Lung (tissue), 12 donors: Measurements from ENCODE around the gene STK31. TPM values are rescaled to one million over a fixed set of nuclear protein-coding genes. Genes with fewer than 3 reads are reported as not detected.
"Not testable (repeated sequence)": the region's sequence is repeated elsewhere in the genome, so short reads cannot be mapped to it uniquely, and the experiment has no call there.

Experiments
- ATAC-seq: fragments of 200-7000 bp; cut with Tn5 transposase; one replicate; pipeline ENCODE4 v1.9.1; 2020; ENCODE audit warnings: moderate number of reproducible peaks; ENCODE audit not compliant: insufficient read depth, low FRiP score
- DNase-seq, 3 donors: peaks; one replicate each; pipeline ENCODE4 v3.0.0-alpha.2; 2013 to 2017
- H3K27ac ChIP-seq, 2 donors: one replicate each; pipeline ENCODE4 v1.5.1; 2013; ENCODE audit warnings: mild to moderate bottlenecking in 2 of 2, moderate library complexity in 2 of 2, control low read depth in 1 of 2, inconsistent platforms in 1 of 2, low read depth in 1 of 2, low read length in 1 of 2
- H3K27me3 ChIP-seq, 3 donors: one replicate each; pipeline ENCODE4 v1.5.1; 2013; ENCODE audit warnings: low read length in 2 of 3; ENCODE audit not compliant: control insufficient read depth in 3 of 3, insufficient read depth in 3 of 3
- H3K36me3 ChIP-seq, 4 donors: one replicate each; pipeline ENCODE4 v1.5.1; 2013; ENCODE audit warnings: low read length in 4 of 4, mild to moderate bottlenecking in 1 of 4, moderate library complexity in 1 of 4; ENCODE audit not compliant: control insufficient read depth in 4 of 4, insufficient read depth in 4 of 4
- H3K4me1 ChIP-seq, 5 donors: one replicate each; pipeline ENCODE4 v1.5.1; 2013; ENCODE audit warnings: low read length in 5 of 5, mild to moderate bottlenecking in 2 of 5, moderate library complexity in 1 of 5; ENCODE audit not compliant: control insufficient read depth in 5 of 5, insufficient read depth in 5 of 5
- H3K4me3 ChIP-seq: one replicate; pipeline ENCODE4 v1.5.1; 2013; ENCODE audit warnings: mild to moderate bottlenecking, control low read depth, moderate library complexity
- H3K9ac ChIP-seq, 2 donors: one replicate each; pipeline ENCODE4 v1.5.1; 2013; ENCODE audit warnings: low read length in 2 of 2, control low read depth in 1 of 2; ENCODE audit not compliant: insufficient read depth in 1 of 2
- H3K9me3 ChIP-seq, 4 donors: one replicate each; pipeline ENCODE4 v1.5.1; 2013; ENCODE audit warnings: low read length in 3 of 4, mild to moderate bottlenecking in 1 of 4, moderate library complexity in 1 of 4; ENCODE audit not compliant: control insufficient read depth in 4 of 4, insufficient read depth in 3 of 4
- WGBS, 2 donors: extraction: QIAGEN DNeasy Blood & Tissue Kit; methylation state at CpG; one replicate each; pipeline ENCODE4 v1.1.7; 2013; 5-methylcytosine and 5-hydroxymethylcytosine counted together
- polyA plus RNA-seq, 2 donors: library from polyadenylated mRNA; stranded (reverse); fragments of 200-250 nt; gene quantifications; one replicate each; pipeline ENCODE4 v1.2.1, GENCODE V29; 2013
- total RNA-seq, 2 donors: library from RNA; depleted of rRNA in 1 of 2; stranded (reverse); fragments of >200 nt in 1 of 2; gene quantifications; one replicate each; pipeline ENCODE4 v1.2.1, GENCODE V29; 2014 to 2021
- TF ChIP-seq, protein P1 (sequence below): IDR thresholded peaks from 2 replicates; pipeline ENCODE4 v1.5.1; 2012; ENCODE audit warnings: mild to moderate bottlenecking; ENCODE audit errors: control extremely low read depth, extremely low read depth
- donor health status: control.
- donor health status: control.
- donor health status: Bipolar disorder and iron deficiency.
- donor health status: healthy.
- donor health status: DM: yes; HTN: yes; CAD: no.

STK31 gene
- total and polyA plus RNA-seq, 4 donors: 0.53 to 1.3 (median 0.80) TPM

DNA sequence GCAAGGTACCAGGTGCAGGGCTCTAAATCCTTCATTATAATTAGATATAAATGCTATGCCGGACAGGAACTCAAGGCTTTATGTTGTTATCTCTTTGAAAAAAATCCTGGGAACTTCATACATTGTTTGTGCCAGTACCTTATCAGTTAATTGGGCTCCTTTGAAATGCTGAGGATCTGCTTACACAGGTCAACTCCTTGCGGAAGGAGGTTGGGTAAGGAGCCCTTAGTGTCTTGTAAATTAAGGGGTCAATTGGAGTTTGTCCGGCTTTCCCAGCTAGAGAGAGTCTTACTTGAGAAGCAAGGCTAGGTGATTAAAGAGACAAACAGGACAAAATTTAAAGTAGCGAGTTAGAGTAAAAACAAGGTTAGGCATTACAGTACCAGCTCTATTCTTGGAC, 14.1 kb downstream of the STK31 start:
- H3K4me1 ChIP-seq, H3K27me3 ChIP-seq, H3K27ac ChIP-seq, ATAC-seq, H3K9me3 ChIP-seq, H3K4me3 ChIP-seq, H3K36me3 ChIP-seq, H3K9ac ChIP-seq, DNase-seq: not testable (repeated sequence)
- WGBS, 2 donors: 57 to 84% methylated on average over 4 of the region's 4 CpGs

DNA sequence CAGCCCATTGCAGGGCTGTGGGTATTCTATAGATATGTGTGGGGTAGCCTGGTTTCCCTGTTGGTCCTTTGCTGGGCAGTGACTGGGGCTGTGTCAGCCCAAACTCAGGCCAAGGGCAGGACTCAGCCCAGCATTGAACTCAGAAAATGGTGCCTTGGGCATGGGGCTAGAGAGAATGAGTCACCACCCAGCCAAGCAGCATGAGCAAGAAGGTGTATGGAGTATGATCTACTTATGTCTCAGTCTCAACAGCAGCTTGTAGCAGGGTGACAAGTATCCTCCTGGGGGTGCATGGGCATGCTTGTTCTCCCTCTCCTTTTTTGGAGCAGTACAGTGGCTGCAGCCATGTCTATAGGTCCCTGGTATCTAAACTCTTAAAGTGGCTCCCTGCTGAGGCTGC, 32.0 kb downstream of the STK31 start:
- Histone ChIP-seq H3K36me3 (no peaks in the 10 kb centered on the region), H3K9me3 (peaks cover 0 to 32% (median 8%) of the 10 kb centered on the region in 4 donors), H3K27me3 (no peaks in the 10 kb centered on the region), H3K27ac (no peak overlapping the region), H3K4me1 (no peaks in the 10 kb centered on the region), H3K4me3 (no peak overlapping the region), H3K9ac (no peak overlapping the region)
- ATAC-seq: no peak
- no peak for DNase-seq
- TF ChIP-seq, protein P1, sequence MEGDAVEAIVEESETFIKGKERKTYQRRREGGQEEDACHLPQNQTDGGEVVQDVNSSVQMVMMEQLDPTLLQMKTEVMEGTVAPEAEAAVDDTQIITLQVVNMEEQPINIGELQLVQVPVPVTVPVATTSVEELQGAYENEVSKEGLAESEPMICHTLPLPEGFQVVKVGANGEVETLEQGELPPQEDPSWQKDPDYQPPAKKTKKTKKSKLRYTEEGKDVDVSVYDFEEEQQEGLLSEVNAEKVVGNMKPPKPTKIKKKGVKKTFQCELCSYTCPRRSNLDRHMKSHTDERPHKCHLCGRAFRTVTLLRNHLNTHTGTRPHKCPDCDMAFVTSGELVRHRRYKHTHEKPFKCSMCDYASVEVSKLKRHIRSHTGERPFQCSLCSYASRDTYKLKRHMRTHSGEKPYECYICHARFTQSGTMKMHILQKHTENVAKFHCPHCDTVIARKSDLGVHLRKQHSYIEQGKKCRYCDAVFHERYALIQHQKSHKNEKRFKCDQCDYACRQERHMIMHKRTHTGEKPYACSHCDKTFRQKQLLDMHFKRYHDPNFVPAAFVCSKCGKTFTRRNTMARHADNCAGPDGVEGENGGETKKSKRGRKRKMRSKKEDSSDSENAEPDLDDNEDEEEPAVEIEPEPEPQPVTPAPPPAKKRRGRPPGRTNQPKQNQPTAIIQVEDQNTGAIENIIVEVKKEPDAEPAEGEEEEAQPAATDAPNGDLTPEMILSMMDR: no peak

DNA sequence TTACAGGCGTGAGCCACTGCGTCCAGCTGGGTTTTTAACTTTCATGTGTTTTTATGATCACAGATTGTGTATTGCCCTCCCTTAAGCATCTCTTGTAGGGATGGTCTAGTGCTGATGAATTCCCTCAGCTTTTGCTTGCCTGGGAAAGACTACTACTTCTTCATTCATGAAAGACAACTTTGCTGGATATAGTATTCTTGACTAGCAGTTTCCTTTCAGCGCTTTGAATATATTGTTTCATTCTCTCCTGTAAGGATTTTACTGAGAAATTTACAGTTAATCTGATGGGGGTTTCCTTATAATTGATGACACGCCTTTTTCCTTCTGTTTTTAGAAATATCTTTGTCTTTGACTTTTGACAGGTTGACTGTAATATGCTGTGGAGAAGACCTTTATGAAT, 33.2 kb downstream of the STK31 start:
- Histone ChIP-seq H3K4me1 (no peaks in the 10 kb centered on the region), H3K9ac (no peak overlapping the region), H3K9me3 (peaks cover 0 to 32% (median 8%) of the 10 kb centered on the region in 4 donors), H3K27me3 (no peaks in the 10 kb centered on the region), H3K36me3 (no peaks in the 10 kb centered on the region), H3K27ac (no peak overlapping the region), H3K4me3 (no peak overlapping the region)
- ATAC-seq (no peak), DNase-seq (no peak)
- TF ChIP-seq, protein P1: no peak
- whole genome bisulfite sequencing, 2 donors: 94 to 95% methylated on average over 4 of the region's 4 CpGs

DNA sequence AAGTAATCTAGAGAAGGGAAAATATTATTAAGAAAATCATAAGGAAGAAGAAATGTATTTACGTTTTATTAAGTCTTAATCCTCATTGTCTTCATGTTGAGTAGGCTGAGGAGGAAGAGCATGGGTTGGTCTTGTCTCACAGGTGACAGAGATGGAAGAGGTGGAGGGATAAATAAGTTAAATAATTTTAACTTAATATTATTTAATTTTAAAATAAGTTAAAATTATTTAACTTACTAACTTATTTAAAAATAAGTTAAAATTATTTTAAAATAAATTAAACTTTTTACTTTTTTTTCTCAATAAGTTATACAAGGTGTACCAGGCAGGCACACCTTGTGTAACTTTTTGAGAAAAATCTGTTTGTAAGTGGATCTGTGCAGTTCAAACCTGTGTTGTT, 36.6 kb downstream of the STK31 start:
- Histone ChIP-seq H3K27ac (no peak overlapping the region), H3K27me3 (no peaks in the 10 kb centered on the region), H3K36me3 (no peaks in the 10 kb centered on the region), H3K4me3 (no peak overlapping the region), H3K9ac (no peak overlapping the region), H3K4me1 (no peaks in the 10 kb centered on the region), H3K9me3 (peaks cover 0 to 30% (median 5%) of the 10 kb centered on the region in 4 donors)
- TF ChIP-seq, protein P1: no peak
- no peak for DNase-seq
- no peak for ATAC-seq
- WGBS, 2 donors: 86 to 93% methylated on average over 1 of the region's 1 CpG
